Esophagus squamous epithelium (tissue), 4 donors: ENCODE measurements around the gene SGIP1.

Experiments
- POLR2A ChIP-seq, 4 donors: fragments of 450-650 bp; IDR thresholded peaks; one replicate each; pipeline ENCODE4 v1.6.1; 2017; ENCODE audit warnings: antibody characterized with exemption in 4 of 4, mild to moderate bottlenecking in 4 of 4, moderate library complexity in 3 of 4
- TF ChIP-seq, protein P1 (sequence below), 6 experiments: fragments of 450-650 bp in 4 of 6; fragments of 200-600 bp in 2 of 6; sonication (generic) in 2 of 6; IDR thresholded peaks; one replicate each; pipeline ENCODE4 v1.5.1; 2016 to 2019; ENCODE audit warnings: antibody characterized with exemption in 6 of 6, mild to moderate bottlenecking in 4 of 6, moderate library complexity in 4 of 6

DNA sequence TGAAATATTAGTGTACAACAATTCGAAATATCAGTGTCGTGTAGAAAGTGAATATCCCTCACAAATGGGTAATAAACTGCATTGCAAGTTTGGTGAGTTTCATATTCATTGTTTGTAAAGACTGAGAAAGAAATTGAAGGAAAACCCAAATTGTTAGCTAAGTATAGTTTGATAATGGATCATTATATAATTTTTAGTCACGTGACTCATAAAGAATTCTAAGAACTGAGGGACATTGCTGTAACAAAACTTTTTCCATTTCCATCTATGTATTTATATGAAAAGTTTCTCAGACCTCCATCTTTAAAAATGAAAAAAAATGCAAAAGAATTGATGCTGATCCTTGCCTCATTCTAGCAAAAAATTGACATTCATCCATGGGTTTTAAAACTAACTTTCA lies 36.0 kb upstream of the SGIP1 start:
- TF ChIP-seq POLR2A (IDR thresholded peaks at IDR 0.05), result no peak
- TF ChIP-seq, protein P1, sequence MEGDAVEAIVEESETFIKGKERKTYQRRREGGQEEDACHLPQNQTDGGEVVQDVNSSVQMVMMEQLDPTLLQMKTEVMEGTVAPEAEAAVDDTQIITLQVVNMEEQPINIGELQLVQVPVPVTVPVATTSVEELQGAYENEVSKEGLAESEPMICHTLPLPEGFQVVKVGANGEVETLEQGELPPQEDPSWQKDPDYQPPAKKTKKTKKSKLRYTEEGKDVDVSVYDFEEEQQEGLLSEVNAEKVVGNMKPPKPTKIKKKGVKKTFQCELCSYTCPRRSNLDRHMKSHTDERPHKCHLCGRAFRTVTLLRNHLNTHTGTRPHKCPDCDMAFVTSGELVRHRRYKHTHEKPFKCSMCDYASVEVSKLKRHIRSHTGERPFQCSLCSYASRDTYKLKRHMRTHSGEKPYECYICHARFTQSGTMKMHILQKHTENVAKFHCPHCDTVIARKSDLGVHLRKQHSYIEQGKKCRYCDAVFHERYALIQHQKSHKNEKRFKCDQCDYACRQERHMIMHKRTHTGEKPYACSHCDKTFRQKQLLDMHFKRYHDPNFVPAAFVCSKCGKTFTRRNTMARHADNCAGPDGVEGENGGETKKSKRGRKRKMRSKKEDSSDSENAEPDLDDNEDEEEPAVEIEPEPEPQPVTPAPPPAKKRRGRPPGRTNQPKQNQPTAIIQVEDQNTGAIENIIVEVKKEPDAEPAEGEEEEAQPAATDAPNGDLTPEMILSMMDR (IDR thresholded peaks at IDR 0.05), result no peak
